GM23338 (cell line): ENCODE data around the gene WDR45B. TPM values are rescaled to one million over a fixed set of nuclear protein-coding genes. Genes with fewer than 3 reads are reported as not detected.

Experiments used
- ATAC-seq: fragments of 200-7000 bp; cut with Tn5 transposase; 3 replicates; pipeline ENCODE4 v1.9.1; 2020
- DNase-seq: peaks from one replicate; pipeline ENCODE4 v3.0.0-alpha.2; 2015; ENCODE audit warnings: low spot score
- H2AFZ ChIP-seq: fragments of 200-600 bp; sonication (generic); 2 replicates; pipeline ENCODE4 v1.8.0; 2016; ENCODE audit warnings: antibody characterized with exemption, mild to moderate bottlenecking, moderate library complexity
- H3F3A ChIP-seq: fragments of 200-600 bp; sonication (generic); replicated peaks from 2 replicates; pipeline ENCODE4 v1.8.0; 2017; ENCODE audit warnings: antibody characterized with exemption, mixed run types, low read depth
- H3K27ac ChIP-seq: fragments of 200-600 bp; sonication (generic); 2 replicates; pipeline ENCODE4 v1.6.1; 2016; ENCODE audit warnings: low read depth
- H3K27me3 ChIP-seq: fragments of 200-600 bp; sonication (generic); 2 replicates; pipeline ENCODE4 v1.8.0; 2016; ENCODE audit warnings: mild to moderate bottlenecking, mixed run types, moderate library complexity; ENCODE audit not compliant: insufficient read depth
- H3K36me3 ChIP-seq: fragments of 200-600 bp; sonication (generic); 2 replicates; pipeline ENCODE4 v1.8.0; 2016; ENCODE audit warnings: mild to moderate bottlenecking; ENCODE audit not compliant: insufficient read depth
- H3K4me1 ChIP-seq: fragments of 200-600 bp; sonication (generic); 2 replicates; pipeline ENCODE4 v1.8.0; 2016; ENCODE audit warnings: mild to moderate bottlenecking, moderate library complexity; ENCODE audit not compliant: insufficient read depth
- H3K4me2 ChIP-seq: fragments of 200-600 bp; sonication (generic); 2 replicates; pipeline ENCODE4 v1.7.1; 2017; ENCODE audit warnings: mixed run types
- H3K4me3 ChIP-seq: fragments of 200-600 bp; sonication (generic); 2 replicates; pipeline ENCODE4 v1.6.1; 2016; ENCODE audit warnings: mixed run types
- H3K79me2 ChIP-seq: fragments of 200-600 bp; sonication (generic); replicated peaks from 2 replicates; pipeline ENCODE4 v1.8.0; 2017; ENCODE audit warnings: mild to moderate bottlenecking; ENCODE audit not compliant: insufficient read depth
- H3K9me2 ChIP-seq: fragments of 200-600 bp; sonication (generic); 2 replicates; pipeline ENCODE4 v1.8.0; 2017; ENCODE audit not compliant: insufficient read depth
- H4K20me1 ChIP-seq: fragments of 200-600 bp; sonication (generic); replicated peaks from 2 replicates; pipeline ENCODE4 v1.8.0; 2017; ENCODE audit warnings: mild to moderate bottlenecking; ENCODE audit not compliant: insufficient read depth
- H3K27ac Mint-ChIP-seq: 2 replicates; pipeline ENCODE4 v1.8.0; 2020; ENCODE audit warnings: inconsistent platforms, mild to moderate bottlenecking, moderate library complexity, mixed read lengths
- H3K27me3 Mint-ChIP-seq: 3 replicates; pipeline ENCODE4 v1.8.0; 2022; ENCODE audit warnings: low read depth, mild to moderate bottlenecking, moderate library complexity, mixed read lengths, inconsistent platforms; ENCODE audit not compliant: insufficient read depth, poor library complexity
- H3K36me3 Mint-ChIP-seq: 3 replicates; pipeline ENCODE4 v1.8.0; 2021; ENCODE audit warnings: low read depth, mild to moderate bottlenecking, inconsistent platforms, moderate library complexity, mixed read lengths
- H3K4me1 Mint-ChIP-seq: 3 replicates; pipeline ENCODE4 v1.8.0; 2020; ENCODE audit warnings: mild to moderate bottlenecking, inconsistent platforms, mixed read lengths
- H3K4me3 Mint-ChIP-seq: 3 replicates; pipeline ENCODE4 v1.8.0; 2021; ENCODE audit warnings: moderate library complexity, mild to moderate bottlenecking, inconsistent platforms, mixed read lengths
- H3K9me3 Mint-ChIP-seq: 3 replicates; pipeline ENCODE4 v1.8.0; 2020; ENCODE audit warnings: moderate library complexity, mild to moderate bottlenecking, inconsistent platforms, mixed read lengths
- CREB1 ChIP-seq: fragments of 250-450 bp; sonication (Bioruptor Pico); IDR thresholded peaks from 2 replicates; pipeline ENCODE4 v1.5.0; 2020; ENCODE audit warnings: low read depth, mild to moderate bottlenecking, moderate library complexity
- EZH2 ChIP-seq: fragments of 200-600 bp; sonication (generic); IDR thresholded peaks from one replicate; pipeline ENCODE4 v1.8.0; 2017; ENCODE audit warnings: antibody characterized with exemption, mild to moderate bottlenecking, low read depth; ENCODE audit not compliant: unreplicated experiment
- EZH2phosphoT487 ChIP-seq: fragments of 200-600 bp; sonication (generic); IDR thresholded peaks from one replicate; pipeline ENCODE4 v1.8.1; 2018; ENCODE audit warnings: antibody characterized with exemption; ENCODE audit not compliant: unreplicated experiment
- NANOG ChIP-seq: IDR thresholded peaks from 2 replicates; pipeline ENCODE4 v1.6.1; 2016; ENCODE audit warnings: antibody characterized with exemption, borderline replicate concordance
- POLR2AphosphoS5 ChIP-seq: IDR thresholded peaks from 2 replicates; pipeline ENCODE4 v1.6.1; 2016; ENCODE audit warnings: antibody characterized with exemption, low read depth
- ZNF114 ChIP-seq: fragments of 250-450 bp; sonication (Bioruptor Pico); IDR thresholded peaks from 2 replicates; pipeline ENCODE4 v1.5.0; 2020; ENCODE audit warnings: mild to moderate bottlenecking, moderate library complexity
- polyA plus RNA-seq: library from polyadenylated mRNA; unstranded; fragments of >200 nt; fragmentation: Nextera tagmentation; extraction: Ambion mirVana; gene quantifications from 2 replicates; pipeline ENCODE4 v1.2.1, GENCODE V29; 2016
- total RNA-seq: library from RNA; depleted of rRNA; stranded (reverse); fragments of >200 nt; shearing (Covaris generic); gene quantifications from 2 replicates; pipeline ENCODE4 v1.2.3, GENCODE V29; 2014
- TF ChIP-seq, protein P1 (sequence below): IDR thresholded peaks from 2 replicates; pipeline ENCODE4 v1.6.1; 2016; ENCODE audit warnings: antibody characterized with exemption
- TF ChIP-seq, protein P2 (sequence below), 2 experiments: fragments of 200-600 bp in 1 of 2; sonication (generic) in 1 of 2; conservative IDR thresholded peaks; 2 replicates each; pipeline versions ENCODE4 v1.5.1 to v1.6.1; 2016 to 2017; ENCODE audit warnings: antibody characterized with exemption in 2 of 2, low read depth in 2 of 2, mild to moderate bottlenecking in 2 of 2, moderate library complexity in 1 of 2

The WDR45B gene
- total and polyA plus RNA-seq, 2 experiments from 2014 or later: 69.4 to 96.4 TPM

DNA sequence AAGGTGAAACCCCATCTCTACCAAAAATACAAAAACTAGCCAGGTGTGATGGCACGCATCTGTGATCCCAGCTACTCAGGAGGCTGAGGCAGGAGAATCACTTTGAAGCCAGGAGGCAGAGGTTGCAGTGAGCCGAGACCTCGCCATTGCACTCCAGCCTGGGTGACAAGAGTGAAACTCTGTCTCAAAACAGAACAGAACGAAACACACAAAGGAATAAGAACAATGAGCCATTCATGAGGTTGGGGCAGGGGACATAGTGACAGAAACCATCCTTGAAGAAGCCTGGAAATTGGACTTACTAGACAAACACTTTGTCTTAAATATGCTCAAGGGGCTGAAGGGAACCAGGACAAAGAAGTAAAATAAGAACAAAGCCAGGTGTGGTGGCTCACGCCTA, 39.4 kb downstream of the WDR45B start:
- peaks cover 3% of the 10 kb centered on the region; the same call in 1 of the 2 replicates for H3F3A ChIP-seq
- no peak for DNase-seq
- Mint-ChIP-seq H3K27me3 (peaks cover 10% of the 10 kb centered on the region), H3K4me3 (no peak overlapping the region), H3K36me3 (peaks cover 64% of the 10 kb centered on the region; the same call in 2 of the 3 replicates), H3K9me3 (peaks cover 9% of the 10 kb centered on the region; the same call in 2 of the 3 replicates), H3K4me1 (peaks cover 4% of the 10 kb centered on the region), H3K27ac (no peak overlapping the region)
- no peak overlapping the region for H3K27ac ChIP-seq
- H3K79me2 ChIP-seq: no peaks in the 10 kb centered on the region
- H4K20me1 ChIP-seq: no peaks in the 10 kb centered on the region; the same call in 1 of the 2 replicates
- peaks cover 4% of the 10 kb centered on the region; the same call in 1 of the 2 replicates for H3K4me1 ChIP-seq
- H3K4me3 ChIP-seq: no peak overlapping the region
- TF ChIP-seq POLR2AphosphoS5: no peak
- no peak for TF ChIP-seq ZNF114 (CRISPR knock-in tag)
- TF ChIP-seq EZH2phosphoT487: no peak
- TF ChIP-seq, protein P1, sequence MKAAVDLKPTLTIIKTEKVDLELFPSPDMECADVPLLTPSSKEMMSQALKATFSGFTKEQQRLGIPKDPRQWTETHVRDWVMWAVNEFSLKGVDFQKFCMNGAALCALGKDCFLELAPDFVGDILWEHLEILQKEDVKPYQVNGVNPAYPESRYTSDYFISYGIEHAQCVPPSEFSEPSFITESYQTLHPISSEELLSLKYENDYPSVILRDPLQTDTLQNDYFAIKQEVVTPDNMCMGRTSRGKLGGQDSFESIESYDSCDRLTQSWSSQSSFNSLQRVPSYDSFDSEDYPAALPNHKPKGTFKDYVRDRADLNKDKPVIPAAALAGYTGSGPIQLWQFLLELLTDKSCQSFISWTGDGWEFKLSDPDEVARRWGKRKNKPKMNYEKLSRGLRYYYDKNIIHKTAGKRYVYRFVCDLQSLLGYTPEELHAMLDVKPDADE: no peak
- TF ChIP-seq, protein P2, sequence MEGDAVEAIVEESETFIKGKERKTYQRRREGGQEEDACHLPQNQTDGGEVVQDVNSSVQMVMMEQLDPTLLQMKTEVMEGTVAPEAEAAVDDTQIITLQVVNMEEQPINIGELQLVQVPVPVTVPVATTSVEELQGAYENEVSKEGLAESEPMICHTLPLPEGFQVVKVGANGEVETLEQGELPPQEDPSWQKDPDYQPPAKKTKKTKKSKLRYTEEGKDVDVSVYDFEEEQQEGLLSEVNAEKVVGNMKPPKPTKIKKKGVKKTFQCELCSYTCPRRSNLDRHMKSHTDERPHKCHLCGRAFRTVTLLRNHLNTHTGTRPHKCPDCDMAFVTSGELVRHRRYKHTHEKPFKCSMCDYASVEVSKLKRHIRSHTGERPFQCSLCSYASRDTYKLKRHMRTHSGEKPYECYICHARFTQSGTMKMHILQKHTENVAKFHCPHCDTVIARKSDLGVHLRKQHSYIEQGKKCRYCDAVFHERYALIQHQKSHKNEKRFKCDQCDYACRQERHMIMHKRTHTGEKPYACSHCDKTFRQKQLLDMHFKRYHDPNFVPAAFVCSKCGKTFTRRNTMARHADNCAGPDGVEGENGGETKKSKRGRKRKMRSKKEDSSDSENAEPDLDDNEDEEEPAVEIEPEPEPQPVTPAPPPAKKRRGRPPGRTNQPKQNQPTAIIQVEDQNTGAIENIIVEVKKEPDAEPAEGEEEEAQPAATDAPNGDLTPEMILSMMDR (conservative IDR thresholded peaks at IDR 0.05; ENCODE audit: low read depth in 2 of 2): no peak
- no peak for TF ChIP-seq CREB1 (CRISPR knock-in tag)
- no peak for TF ChIP-seq NANOG
- no peak for TF ChIP-seq EZH2
- ATAC-seq: no peak
- H3K4me2 ChIP-seq: no peak overlapping the region
- H3K9me2 ChIP-seq: no peaks in the 10 kb centered on the region
- H2AFZ ChIP-seq: no peak overlapping the region
- H3K27me3 ChIP-seq: no peaks in the 10 kb centered on the region
- peaks cover 12% of the 10 kb centered on the region for H3K36me3 ChIP-seq

- Mint-ChIP-seq H3K9me3 (peaks cover 9% of the 10 kb centered on the region; the same call in 2 of the 3 replicates), H3K4me3 (no peak overlapping the region), H3K27me3 (peaks cover 12% of the 10 kb centered on the region), H3K4me1 (peaks cover 6% of the 10 kb centered on the region; the same call in 2 of the 3 replicates), H3K36me3 (peaks cover 80% of the 10 kb centered on the region), H3K27ac (no peak overlapping the region)
- Histone ChIP-seq H3F3A (peaks cover 9% of the 10 kb centered on the region; the same call in 1 of the 2 replicates), H4K20me1 (no peaks in the 10 kb centered on the region; the same call in 1 of the 2 replicates), H2AFZ (no peak overlapping the region), H3K36me3 (peaks cover 28% of the 10 kb centered on the region), H3K79me2 (no peaks in the 10 kb centered on the region), H3K9me2 (no peaks in the 10 kb centered on the region), H3K4me2 (no peak overlapping the region), H3K4me1 (no peaks in the 10 kb centered on the region), H3K4me3 (no peak overlapping the region), H3K27ac (no peak overlapping the region), H3K27me3 (no peaks in the 10 kb centered on the region)
- no peak for ATAC-seq
- TF ChIP-seq, protein P1: no peak
- no peak for TF ChIP-seq CREB1 (CRISPR knock-in tag)
- TF ChIP-seq POLR2AphosphoS5: no peak
- no peak for TF ChIP-seq NANOG
- DNase-seq: no peak
These were observed 42.2 kb downstream of the WDR45B start for GRCh38 chr17:82605939-82606600.
